Neural cell (in vitro differentiated cells): ENCODE results near the gene ROR2.

Experiments
- EP300 ChIP-seq: fragments of 450-650 bp; conservative IDR thresholded peaks from 2 replicates; pipeline ENCODE4 v1.6.1; 2014; ENCODE audit warnings: antibody characterized with exemption, mild to moderate bottlenecking, moderate library complexity; ENCODE audit not compliant: poor library complexity, severe bottlenecking
- EZH2 ChIP-seq: fragments of 200-600, 300-800 bp; shearing (Covaris generic), sonication (generic); IDR thresholded peaks from 2 replicates; pipeline ENCODE4 v1.6.1; 2014; ENCODE audit warnings: antibody characterized with exemption, low read length, borderline replicate concordance, mild to moderate bottlenecking; ENCODE audit not compliant: insufficient read depth, poor library complexity, severe bottlenecking
- MXI1 ChIP-seq: fragments of 450-650 bp; conservative IDR thresholded peaks from 2 replicates; pipeline ENCODE4 v1.6.1; 2014; ENCODE audit warnings: antibody characterized with exemption, mild to moderate bottlenecking; ENCODE audit not compliant: poor library complexity, severe bottlenecking
- POLR2AphosphoS5 ChIP-seq: IDR thresholded peaks from 2 replicates; pipeline ENCODE4 v1.6.1; 2012
- RAD21 ChIP-seq: fragments of 450-650 bp; conservative IDR thresholded peaks from 2 replicates; pipeline ENCODE4 v1.6.1; 2014; ENCODE audit warnings: antibody characterized with exemption, mild to moderate bottlenecking, moderate library complexity
- TAF1 ChIP-seq: IDR thresholded peaks from 2 replicates; pipeline ENCODE4 v1.6.1; 2012; ENCODE audit warnings: low read depth
- TF ChIP-seq, protein P1 (sequence below): fragments of 450-650 bp; IDR thresholded peaks from 2 replicates; pipeline ENCODE4 v1.5.1; 2014; ENCODE audit warnings: antibody characterized with exemption, mild to moderate bottlenecking, moderate library complexity; ENCODE audit not compliant: poor library complexity, severe bottlenecking
- TF ChIP-seq, protein P2 (sequence below): IDR thresholded peaks from 2 replicates; pipeline ENCODE4 v1.6.1; 2012; ENCODE audit warnings: borderline replicate concordance

DNA sequence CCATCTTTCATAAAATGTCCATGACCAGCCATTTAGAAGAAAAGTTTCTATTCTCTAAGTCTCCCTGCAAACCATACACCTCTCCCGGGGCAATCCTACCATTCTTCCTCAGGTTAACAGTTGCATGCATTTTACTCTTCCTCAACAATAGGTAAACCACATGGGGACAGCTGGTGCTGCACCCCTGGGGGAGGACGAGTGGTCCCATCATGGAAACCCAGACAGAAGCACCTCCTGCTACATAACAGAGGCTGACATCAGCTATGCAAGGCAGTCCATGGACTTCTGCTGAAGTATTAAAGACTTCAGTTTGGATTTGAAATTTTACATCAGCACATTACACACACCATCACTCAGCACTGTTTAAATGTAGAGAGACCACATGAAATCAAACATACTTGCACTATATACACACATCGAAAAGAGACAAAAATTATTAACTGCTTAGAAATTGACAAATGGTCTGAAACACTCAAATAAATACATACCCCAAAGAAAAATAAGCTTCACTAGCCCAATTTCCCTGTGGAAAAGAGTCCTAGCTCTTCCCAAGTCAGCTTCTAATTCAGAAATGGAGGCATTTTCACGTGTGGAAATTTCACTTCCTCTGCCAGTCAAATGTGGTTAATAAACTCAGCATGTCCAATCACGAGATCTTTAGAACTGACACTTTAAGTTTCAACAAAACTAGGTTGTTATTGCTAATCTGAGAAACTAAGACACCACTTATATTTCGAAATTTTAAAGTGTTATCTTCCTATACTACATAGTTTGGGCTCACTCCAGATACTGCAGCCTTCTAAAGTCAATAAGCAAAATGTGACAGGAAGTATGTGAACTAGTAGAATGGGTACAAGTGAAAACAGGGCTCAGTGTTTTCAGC lies 173.4 kb downstream of the ROR2 start:
- TF ChIP-seq EZH2 (no peak), POLR2AphosphoS5 (no peak), MXI1 (no peak), TAF1 (no peak), RAD21 (no peak), EP300 (no peak)
- TF ChIP-seq, protein P1, sequence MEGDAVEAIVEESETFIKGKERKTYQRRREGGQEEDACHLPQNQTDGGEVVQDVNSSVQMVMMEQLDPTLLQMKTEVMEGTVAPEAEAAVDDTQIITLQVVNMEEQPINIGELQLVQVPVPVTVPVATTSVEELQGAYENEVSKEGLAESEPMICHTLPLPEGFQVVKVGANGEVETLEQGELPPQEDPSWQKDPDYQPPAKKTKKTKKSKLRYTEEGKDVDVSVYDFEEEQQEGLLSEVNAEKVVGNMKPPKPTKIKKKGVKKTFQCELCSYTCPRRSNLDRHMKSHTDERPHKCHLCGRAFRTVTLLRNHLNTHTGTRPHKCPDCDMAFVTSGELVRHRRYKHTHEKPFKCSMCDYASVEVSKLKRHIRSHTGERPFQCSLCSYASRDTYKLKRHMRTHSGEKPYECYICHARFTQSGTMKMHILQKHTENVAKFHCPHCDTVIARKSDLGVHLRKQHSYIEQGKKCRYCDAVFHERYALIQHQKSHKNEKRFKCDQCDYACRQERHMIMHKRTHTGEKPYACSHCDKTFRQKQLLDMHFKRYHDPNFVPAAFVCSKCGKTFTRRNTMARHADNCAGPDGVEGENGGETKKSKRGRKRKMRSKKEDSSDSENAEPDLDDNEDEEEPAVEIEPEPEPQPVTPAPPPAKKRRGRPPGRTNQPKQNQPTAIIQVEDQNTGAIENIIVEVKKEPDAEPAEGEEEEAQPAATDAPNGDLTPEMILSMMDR, result no peak
- TF ChIP-seq, protein P2, sequence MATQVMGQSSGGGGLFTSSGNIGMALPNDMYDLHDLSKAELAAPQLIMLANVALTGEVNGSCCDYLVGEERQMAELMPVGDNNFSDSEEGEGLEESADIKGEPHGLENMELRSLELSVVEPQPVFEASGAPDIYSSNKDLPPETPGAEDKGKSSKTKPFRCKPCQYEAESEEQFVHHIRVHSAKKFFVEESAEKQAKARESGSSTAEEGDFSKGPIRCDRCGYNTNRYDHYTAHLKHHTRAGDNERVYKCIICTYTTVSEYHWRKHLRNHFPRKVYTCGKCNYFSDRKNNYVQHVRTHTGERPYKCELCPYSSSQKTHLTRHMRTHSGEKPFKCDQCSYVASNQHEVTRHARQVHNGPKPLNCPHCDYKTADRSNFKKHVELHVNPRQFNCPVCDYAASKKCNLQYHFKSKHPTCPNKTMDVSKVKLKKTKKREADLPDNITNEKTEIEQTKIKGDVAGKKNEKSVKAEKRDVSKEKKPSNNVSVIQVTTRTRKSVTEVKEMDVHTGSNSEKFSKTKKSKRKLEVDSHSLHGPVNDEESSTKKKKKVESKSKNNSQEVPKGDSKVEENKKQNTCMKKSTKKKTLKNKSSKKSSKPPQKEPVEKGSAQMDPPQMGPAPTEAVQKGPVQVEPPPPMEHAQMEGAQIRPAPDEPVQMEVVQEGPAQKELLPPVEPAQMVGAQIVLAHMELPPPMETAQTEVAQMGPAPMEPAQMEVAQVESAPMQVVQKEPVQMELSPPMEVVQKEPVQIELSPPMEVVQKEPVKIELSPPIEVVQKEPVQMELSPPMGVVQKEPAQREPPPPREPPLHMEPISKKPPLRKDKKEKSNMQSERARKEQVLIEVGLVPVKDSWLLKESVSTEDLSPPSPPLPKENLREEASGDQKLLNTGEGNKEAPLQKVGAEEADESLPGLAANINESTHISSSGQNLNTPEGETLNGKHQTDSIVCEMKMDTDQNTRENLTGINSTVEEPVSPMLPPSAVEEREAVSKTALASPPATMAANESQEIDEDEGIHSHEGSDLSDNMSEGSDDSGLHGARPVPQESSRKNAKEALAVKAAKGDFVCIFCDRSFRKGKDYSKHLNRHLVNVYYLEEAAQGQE, result no peak
